ENCODE data around the gene HDAC4. TPM values are rescaled to one million over a fixed set of nuclear protein-coding genes. Genes with fewer than 3 reads are reported as not detected.

Gene HDAC4
- total and polyA plus RNA-seq, 4 donors = 2.9 to 37.2 (median 4.4) TPM

DNA sequence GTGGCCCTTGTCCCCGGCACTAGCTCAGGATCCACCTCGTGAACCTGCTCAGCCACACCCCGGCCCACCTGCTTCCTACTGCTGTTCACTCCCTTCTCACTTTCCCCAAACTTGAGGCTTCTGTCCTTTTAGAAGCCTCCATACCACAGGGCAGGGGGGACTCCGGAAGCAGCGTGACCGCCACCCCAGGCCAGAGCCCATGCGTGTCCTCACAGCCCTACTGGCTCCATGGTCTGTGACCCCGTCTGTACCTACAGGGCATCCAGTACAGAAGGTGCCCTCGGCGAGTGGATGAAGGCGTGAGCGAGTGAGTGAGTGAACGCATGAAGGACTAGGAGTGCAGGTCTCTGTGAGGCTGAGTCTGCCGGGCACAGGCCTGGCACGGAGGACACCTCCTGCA lies 299.7 kb downstream of the HDAC4 start:
- Histone ChIP-seq H3K4me1 (ENCODE audit: control insufficient read depth in 4 of 4, insufficient read depth in 4 of 4, low read length in 3 of 4) (no peaks in the 10 kb centered on the region), H3K27ac (ENCODE audit: low read depth in 1 of 2, low read length in 2 of 2) (no peak overlapping the region), H3K27me3 (ENCODE audit: control insufficient read depth in 4 of 4, insufficient read depth in 4 of 4, low read length in 3 of 4) (no peaks in the 10 kb centered on the region), H3K9me3 (ENCODE audit: control insufficient read depth in 4 of 4, low read length in 3 of 4) (no peaks in the 10 kb centered on the region), H3K4me3 (ENCODE audit: low read depth in 1 of 3, low read length in 3 of 3) (no peak overlapping the region), H3K36me3 (ENCODE audit: control insufficient read depth in 4 of 4, insufficient read depth in 3 of 4, low read depth in 1 of 4, low read length in 3 of 4) (peaks cover 6 to 51% (median 13%) of the 10 kb centered on the region in 4 donors), H3K9ac (ENCODE audit: low read depth in 1 of 2, low read length in 2 of 2) (no peak overlapping the region)
- WGBS = 98% methylated on average over 15 of the region's 15 CpGs
- DNase-seq (ENCODE audit: low spot score) = no peak
- TF ChIP-seq YY1 (IDR thresholded peaks at IDR 0.05) = no peak
- TF ChIP-seq HNF4G (IDR thresholded peaks at IDR 0.05) = no peak
- TF ChIP-seq JUND (IDR thresholded peaks at IDR 0.05) = no peak
- TF ChIP-seq, protein P1, sequence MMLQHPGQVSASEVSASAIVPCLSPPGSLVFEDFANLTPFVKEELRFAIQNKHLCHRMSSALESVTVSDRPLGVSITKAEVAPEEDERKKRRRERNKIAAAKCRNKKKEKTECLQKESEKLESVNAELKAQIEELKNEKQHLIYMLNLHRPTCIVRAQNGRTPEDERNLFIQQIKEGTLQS (IDR thresholded peaks at IDR 0.05) = no peak
- TF ChIP-seq, protein P2, sequence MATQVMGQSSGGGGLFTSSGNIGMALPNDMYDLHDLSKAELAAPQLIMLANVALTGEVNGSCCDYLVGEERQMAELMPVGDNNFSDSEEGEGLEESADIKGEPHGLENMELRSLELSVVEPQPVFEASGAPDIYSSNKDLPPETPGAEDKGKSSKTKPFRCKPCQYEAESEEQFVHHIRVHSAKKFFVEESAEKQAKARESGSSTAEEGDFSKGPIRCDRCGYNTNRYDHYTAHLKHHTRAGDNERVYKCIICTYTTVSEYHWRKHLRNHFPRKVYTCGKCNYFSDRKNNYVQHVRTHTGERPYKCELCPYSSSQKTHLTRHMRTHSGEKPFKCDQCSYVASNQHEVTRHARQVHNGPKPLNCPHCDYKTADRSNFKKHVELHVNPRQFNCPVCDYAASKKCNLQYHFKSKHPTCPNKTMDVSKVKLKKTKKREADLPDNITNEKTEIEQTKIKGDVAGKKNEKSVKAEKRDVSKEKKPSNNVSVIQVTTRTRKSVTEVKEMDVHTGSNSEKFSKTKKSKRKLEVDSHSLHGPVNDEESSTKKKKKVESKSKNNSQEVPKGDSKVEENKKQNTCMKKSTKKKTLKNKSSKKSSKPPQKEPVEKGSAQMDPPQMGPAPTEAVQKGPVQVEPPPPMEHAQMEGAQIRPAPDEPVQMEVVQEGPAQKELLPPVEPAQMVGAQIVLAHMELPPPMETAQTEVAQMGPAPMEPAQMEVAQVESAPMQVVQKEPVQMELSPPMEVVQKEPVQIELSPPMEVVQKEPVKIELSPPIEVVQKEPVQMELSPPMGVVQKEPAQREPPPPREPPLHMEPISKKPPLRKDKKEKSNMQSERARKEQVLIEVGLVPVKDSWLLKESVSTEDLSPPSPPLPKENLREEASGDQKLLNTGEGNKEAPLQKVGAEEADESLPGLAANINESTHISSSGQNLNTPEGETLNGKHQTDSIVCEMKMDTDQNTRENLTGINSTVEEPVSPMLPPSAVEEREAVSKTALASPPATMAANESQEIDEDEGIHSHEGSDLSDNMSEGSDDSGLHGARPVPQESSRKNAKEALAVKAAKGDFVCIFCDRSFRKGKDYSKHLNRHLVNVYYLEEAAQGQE (IDR thresholded peaks at IDR 0.05) = no peak
- TF ChIP-seq EGR1 (IDR thresholded peaks at IDR 0.05; ENCODE audit: low read depth in 2 of 2) = no peak
- TF ChIP-seq SP1 (IDR thresholded peaks at IDR 0.05) = no peak
- no peak for TF ChIP-seq HNF4A (conservative IDR thresholded peaks at IDR 0.05)
- no peak for TF ChIP-seq FOXA1 (IDR thresholded peaks at IDR 0.05)
- no peak for TF ChIP-seq RXRA (IDR thresholded peaks at IDR 0.05)

DNA sequence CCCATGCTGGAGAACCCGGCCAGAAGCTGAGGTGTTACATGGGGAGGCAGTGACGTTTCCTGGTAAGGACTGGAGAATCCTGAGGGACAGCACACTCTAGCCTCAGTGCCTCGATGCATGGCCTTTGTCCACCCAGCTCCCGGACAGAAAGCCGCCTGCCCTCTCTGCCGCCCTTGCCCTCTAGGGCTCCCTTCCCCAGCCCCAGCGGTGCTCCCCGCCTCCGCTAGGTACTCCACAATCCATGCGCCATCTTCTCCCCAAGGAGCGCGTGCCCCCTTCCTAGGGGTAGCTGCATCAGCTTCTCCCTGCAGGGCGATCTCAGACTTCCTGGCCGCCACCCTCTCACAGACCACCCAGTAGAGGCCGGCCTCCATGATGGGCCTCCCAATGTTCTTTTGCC lies 301.3 kb downstream of the HDAC4 start:
- TF ChIP-seq EGR1 (IDR thresholded peaks at IDR 0.05; ENCODE audit: low read depth in 2 of 2) (no peak), RAD21 (IDR thresholded peaks at IDR 0.05) (no peak), HNF4A (conservative IDR thresholded peaks at IDR 0.05) (no peak)
- TF ChIP-seq, protein P3, sequence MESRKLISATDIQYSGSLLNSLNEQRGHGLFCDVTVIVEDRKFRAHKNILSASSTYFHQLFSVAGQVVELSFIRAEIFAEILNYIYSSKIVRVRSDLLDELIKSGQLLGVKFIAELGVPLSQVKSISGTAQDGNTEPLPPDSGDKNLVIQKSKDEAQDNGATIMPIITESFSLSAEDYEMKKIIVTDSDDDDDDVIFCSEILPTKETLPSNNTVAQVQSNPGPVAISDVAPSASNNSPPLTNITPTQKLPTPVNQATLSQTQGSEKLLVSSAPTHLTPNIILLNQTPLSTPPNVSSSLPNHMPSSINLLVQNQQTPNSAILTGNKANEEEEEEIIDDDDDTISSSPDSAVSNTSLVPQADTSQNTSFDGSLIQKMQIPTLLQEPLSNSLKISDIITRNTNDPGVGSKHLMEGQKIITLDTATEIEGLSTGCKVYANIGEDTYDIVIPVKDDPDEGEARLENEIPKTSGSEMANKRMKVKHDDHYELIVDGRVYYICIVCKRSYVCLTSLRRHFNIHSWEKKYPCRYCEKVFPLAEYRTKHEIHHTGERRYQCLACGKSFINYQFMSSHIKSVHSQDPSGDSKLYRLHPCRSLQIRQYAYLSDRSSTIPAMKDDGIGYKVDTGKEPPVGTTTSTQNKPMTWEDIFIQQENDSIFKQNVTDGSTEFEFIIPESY (IDR thresholded peaks at IDR 0.05) = no peak
- TF ChIP-seq, protein P4, sequence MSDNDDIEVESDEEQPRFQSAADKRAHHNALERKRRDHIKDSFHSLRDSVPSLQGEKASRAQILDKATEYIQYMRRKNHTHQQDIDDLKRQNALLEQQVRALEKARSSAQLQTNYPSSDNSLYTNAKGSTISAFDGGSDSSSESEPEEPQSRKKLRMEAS (IDR thresholded peaks at IDR 0.05) = no peak
- TF ChIP-seq, protein P1 (IDR thresholded peaks at IDR 0.05) = no peak
- Histone ChIP-seq H3K4me3 (ENCODE audit: low read depth in 1 of 3, low read length in 3 of 3) (no peak overlapping the region), H3K4me1 (ENCODE audit: control insufficient read depth in 4 of 4, insufficient read depth in 4 of 4, low read length in 3 of 4) (no peaks in the 10 kb centered on the region), H3K27ac (ENCODE audit: low read depth in 1 of 2, low read length in 2 of 2) (no peak overlapping the region), H3K36me3 (ENCODE audit: control insufficient read depth in 4 of 4, insufficient read depth in 3 of 4, low read depth in 1 of 4, low read length in 3 of 4) (peaks cover 6 to 42% (median 13%) of the 10 kb centered on the region in 4 donors), H3K9me3 (ENCODE audit: control insufficient read depth in 4 of 4, low read length in 3 of 4) (no peaks in the 10 kb centered on the region), H3K27me3 (ENCODE audit: control insufficient read depth in 4 of 4, insufficient read depth in 4 of 4, low read length in 3 of 4) (no peaks in the 10 kb centered on the region), H3K9ac (ENCODE audit: low read depth in 1 of 2, low read length in 2 of 2) (no peak overlapping the region)
- 97% methylated on average over 15 of the region's 15 CpGs for WGBS
- no peak for DNase-seq (ENCODE audit: low spot score)
